ENCODE data around the gene MYL5.

The MYL5 gene

DNA sequence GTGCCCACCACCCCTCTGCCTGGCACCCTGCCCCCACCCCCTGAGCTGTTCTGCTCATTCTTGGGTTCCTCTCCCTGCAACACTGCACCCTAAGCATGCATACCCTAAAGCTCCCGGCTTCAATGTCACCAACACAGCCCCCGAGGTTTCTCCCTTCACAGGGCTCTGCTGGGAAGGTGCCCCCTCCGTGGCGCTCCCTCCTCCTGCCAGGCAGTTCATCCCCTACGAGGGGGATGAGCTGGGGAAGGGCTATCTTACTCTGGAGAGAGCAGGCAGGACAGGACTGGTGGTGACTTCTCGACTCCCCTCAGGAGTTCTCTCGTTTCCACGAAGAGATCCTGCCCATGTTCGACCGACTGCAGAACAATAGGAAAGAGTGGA, 6.8 kb upstream of the MYL5 start:
- TF ChIP-seq GATA2 (IDR thresholded peaks at IDR 0.05; ENCODE audit: low read depth, low read length), result no peak
- TF ChIP-seq GATA3 (IDR thresholded peaks at IDR 0.05; ENCODE audit: low read depth, low read length), result no peak

DNA sequence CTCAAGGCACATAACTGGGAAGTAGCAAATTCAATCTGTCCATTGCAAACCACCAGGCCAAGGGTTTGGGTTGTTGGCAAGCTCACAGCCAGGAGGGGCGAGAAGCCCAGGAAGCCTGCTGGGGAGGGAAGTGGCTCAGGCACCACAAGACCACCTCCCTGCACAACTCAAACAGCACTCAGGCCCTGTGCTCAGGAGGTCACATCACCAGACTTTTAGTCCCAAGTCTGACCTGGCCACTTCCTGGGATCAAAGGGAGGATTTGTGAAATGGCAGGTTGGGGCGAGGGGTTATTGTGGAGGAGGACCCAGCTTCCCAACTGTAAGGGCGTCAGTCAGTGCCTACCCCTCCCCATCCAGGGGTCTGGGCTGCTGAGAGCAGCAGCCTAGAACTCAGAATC, 2.6 kb upstream of the MYL5 start:
- TF ChIP-seq GATA3 (IDR thresholded peaks at IDR 0.05; ENCODE audit: low read depth, low read length), result no peak
- no peak for TF ChIP-seq GATA2 (IDR thresholded peaks at IDR 0.05; ENCODE audit: low read depth, low read length)

GRCh38 chr4:673349-674091, 822 bp upstream of the MYL5 start:
- TF ChIP-seq GATA3 (IDR thresholded peaks at IDR 0.05; ENCODE audit: low read depth, low read length) (no peak), GATA2 (IDR thresholded peaks at IDR 0.05; ENCODE audit: low read depth, low read length) (no peak)

DNA sequence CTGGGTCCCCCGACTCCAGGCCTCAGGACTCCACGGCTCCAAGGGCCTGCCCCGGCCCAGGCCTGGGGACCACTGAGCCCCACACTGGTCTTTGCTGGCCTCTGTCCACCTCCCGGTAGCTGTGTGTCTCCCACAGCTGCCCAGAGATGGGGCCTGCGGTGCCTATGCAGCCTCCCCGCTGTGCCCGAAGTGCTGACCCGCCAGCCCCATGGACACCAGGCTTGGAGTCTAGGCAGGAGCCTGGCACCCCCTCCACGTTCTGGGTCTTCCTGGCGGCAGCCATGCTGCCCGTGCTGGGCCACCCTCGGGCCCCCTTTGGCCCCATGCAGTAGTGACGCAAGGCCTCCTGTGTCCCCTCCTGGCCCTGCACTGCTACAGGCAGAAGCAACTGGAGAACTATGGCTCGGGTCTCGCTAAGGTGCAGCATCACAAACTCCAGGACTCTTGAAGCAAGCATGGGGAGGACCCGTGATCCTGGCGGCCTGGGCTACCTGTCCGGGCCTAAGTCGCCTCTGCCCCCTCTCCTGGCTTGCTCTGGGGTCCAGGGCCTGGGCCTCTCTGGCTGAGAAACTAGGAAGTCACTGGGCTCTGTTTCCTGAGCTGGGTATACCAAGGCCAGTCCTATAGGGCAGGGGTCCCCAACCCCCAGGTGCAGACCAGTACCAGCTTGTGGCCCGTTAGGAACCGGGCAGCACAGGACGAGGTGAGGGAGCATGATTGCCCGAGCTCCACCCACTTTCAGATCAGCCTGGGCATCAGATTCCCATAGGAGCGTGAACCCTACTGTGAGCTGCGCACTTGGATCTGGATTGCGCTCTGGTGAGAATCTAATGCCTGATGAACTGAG, 917 bp downstream of the MYL5 start:
- no peak for TF ChIP-seq GATA2 (IDR thresholded peaks at IDR 0.05; ENCODE audit: low read depth, low read length)
- no peak for TF ChIP-seq GATA3 (IDR thresholded peaks at IDR 0.05; ENCODE audit: low read depth, low read length)

- no peak for TF ChIP-seq GATA2 (IDR thresholded peaks at IDR 0.05; ENCODE audit: low read depth, low read length)
- no peak for TF ChIP-seq GATA3 (IDR thresholded peaks at IDR 0.05; ENCODE audit: low read depth, low read length)
These were observed 1.9 kb downstream of the MYL5 start for GRCh38 chr4:675980-676870.

DNA sequence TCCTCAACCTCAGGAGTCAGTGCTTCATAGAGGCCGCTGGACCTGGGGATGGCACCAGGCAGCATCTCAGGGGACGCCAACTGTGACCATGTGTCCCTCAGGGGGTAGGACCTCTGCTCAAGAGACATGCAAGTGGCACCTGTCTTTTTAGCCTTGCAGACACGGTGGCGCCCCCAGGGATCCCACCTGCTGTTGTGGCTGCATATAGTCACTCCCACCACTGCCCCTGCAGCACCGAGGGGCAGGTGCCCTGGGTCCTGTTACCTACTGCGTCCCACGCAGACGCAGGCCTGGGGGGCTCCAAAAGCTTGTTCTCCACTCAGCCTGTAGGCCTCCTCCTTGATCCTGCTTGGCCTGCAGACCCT, 2.5 kb downstream of the MYL5 start:
- TF ChIP-seq GATA2 (IDR thresholded peaks at IDR 0.05; ENCODE audit: low read depth, low read length) (no peak), GATA3 (IDR thresholded peaks at IDR 0.05; ENCODE audit: low read depth, low read length) (no peak)

DNA sequence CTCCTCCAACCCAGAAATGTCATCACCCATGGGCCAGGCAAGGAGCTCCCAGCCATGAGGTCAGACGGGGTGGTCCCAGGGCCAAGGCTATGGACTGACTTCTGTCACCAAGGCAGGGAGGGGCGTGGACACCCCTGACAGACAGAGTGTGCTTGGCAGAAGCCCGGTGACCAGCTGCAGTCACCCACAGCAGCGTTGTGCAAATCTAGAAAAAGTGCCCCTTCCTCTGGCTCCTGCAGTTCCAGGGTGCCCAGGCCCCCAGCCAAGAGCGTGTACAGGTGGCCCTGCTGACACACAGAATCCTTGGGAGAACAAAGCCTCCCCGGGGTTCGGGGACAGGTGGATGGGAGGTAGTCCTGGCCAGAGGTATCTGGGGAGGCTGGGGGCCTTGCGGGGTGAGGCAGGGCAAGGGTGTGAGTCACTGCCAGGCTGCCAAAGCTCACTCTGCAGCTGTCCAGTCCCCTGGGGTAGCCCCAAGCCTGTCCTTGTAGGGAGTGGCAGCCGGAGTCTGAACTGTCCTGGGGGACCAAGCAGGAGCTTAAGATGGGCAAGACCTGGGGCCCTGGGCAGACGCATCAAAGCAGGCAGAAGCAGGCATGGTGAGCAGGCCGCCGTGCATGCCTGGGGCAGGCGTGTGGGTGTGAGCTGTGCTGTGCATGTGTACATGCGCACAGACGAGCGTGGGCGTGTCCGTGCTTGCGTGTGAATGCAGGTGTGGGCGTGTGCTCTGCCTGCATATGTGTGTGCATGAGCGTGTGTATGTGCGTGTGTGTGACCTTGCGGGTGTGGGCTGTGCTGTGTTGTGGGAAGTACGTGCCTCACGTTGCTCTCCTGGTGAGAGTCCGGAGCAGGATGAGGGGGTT, 3.3 kb downstream of the MYL5 start:
- TF ChIP-seq GATA3 (IDR thresholded peaks at IDR 0.05; ENCODE audit: low read depth, low read length) (no peak), GATA2 (IDR thresholded peaks at IDR 0.05; ENCODE audit: low read depth, low read length) (no peak)

DNA sequence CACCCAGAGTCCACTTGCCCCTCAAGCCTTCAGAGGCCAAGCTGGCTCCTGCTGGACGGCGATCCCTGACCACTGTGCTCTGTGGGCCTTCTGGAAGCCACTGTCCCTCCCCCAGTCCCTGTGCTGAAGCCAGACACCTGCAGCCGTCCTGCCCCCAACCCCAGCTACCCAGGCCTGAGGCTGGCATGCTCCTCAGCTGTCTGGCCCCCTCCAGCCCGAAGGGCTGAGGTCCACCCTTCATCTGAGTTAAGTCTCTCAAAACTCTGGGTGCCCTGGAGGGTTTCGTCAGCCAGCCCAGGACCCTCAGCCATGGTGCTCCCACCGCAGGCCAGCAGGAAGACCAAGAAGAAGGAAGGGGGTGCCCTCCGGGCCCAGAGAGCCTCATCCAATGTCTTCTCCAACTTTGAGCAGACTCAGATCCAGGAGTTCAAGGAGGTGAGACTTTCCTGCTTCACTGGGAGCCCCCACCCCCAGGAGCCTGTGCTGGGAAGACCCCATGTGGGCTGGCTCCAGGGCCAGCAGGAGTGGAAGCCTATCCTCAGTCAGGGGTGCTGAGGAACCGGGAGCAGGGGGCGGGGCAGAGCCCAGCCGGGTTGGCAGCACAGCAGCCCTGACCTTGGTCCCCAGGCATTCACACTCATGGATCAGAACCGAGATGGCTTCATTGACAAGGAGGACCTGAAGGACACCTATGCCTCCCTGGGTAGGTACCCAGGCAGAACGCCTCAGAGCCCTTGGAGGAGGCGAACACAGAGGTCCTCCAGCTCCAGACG, 4.2 kb downstream of the MYL5 start:
- no peak for TF ChIP-seq GATA2 (IDR thresholded peaks at IDR 0.05; ENCODE audit: low read depth, low read length)
- TF ChIP-seq GATA3 (IDR thresholded peaks at IDR 0.05; ENCODE audit: low read depth, low read length), result no peak

GRCh38 chr4:679104-679481, 4.8 kb downstream of the MYL5 start:
- TF ChIP-seq GATA3 (IDR thresholded peaks at IDR 0.05; ENCODE audit: low read depth, low read length) (no peak), GATA2 (IDR thresholded peaks at IDR 0.05; ENCODE audit: low read depth, low read length) (no peak)

DNA sequence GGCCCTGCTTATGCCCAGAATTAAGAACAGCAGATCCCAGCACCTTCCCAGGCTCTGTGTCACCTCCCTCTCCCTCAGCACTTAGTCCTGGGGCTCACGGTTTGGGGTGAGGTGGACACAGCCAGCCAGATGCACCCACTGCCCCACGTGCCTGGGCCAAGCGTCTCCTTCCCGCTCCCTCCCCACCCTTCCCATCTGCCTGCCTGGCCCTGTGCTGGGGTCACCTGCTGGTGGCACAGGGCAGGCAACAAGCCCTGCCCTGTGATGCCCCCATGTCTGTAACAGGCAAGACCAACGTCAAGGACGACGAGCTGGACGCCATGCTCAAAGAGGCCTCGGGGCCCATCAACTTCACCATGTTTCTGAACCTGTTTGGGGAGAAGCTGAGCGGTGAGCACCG, 5.3 kb downstream of the MYL5 start:
- TF ChIP-seq GATA3 (IDR thresholded peaks at IDR 0.05; ENCODE audit: low read depth, low read length) (no peak), GATA2 (IDR thresholded peaks at IDR 0.05; ENCODE audit: low read depth, low read length) (no peak)

- TF ChIP-seq GATA3 (IDR thresholded peaks at IDR 0.05; ENCODE audit: low read depth, low read length), result no peak
- no peak for TF ChIP-seq GATA2 (IDR thresholded peaks at IDR 0.05; ENCODE audit: low read depth, low read length)
These were observed 5.7 kb downstream of the MYL5 start for GRCh38 chr4:680091-680490.

GRCh38 chr4:680551-680927, 6.2 kb downstream of the MYL5 start:
- TF ChIP-seq GATA3 (IDR thresholded peaks at IDR 0.05; ENCODE audit: low read depth, low read length) (no peak), GATA2 (IDR thresholded peaks at IDR 0.05; ENCODE audit: low read depth, low read length) (no peak)
